ENCODE results near the gene MACROH2A2.

GRCh38 chr10:70114902-70115301, 62.3 kb downstream of the MACROH2A2 start:
- TF ChIP-seq NFRKB (IDR thresholded peaks at IDR 0.05), result no peak
- no peak for TF ChIP-seq TARDBP (IDR thresholded peaks at IDR 0.05)
- no peak for TF ChIP-seq FOXM1 (IDR thresholded peaks at IDR 0.05; ENCODE audit: borderline replicate concordance)
- TF ChIP-seq SP1 (IDR thresholded peaks at IDR 0.05), result no peak
- TF ChIP-seq ZNF384 (IDR thresholded peaks at IDR 0.05), result no peak
- no peak for TF ChIP-seq SUZ12 (IDR thresholded peaks at IDR 0.05)
- no peak for TF ChIP-seq FOXK2 (IDR thresholded peaks at IDR 0.05)
- TF ChIP-seq HDGF (IDR thresholded peaks at IDR 0.05; ENCODE audit: borderline replicate concordance), result no peak
- TF ChIP-seq PKNOX1 (IDR thresholded peaks at IDR 0.05), result no peak
- TF ChIP-seq BHLHE40 (IDR thresholded peaks at IDR 0.05; ENCODE audit: borderline replicate concordance), result no peak
- no peak for TF ChIP-seq FOXA1 (IDR thresholded peaks at IDR 0.05)
- TF ChIP-seq CTBP1 (IDR thresholded peaks at IDR 0.05; ENCODE audit: borderline replicate concordance), result no peak
- no peak for TF ChIP-seq LEF1 (IDR thresholded peaks at IDR 0.05; ENCODE audit: borderline replicate concordance)

Measured in HEK293T (cell line).